ENCODE data around the gene MAN2A2. TPM values are rescaled to one million over a fixed set of nuclear protein-coding genes. Genes with fewer than 3 reads are reported as not detected.

Gene MAN2A2
- total RNA-seq, 4 donors from 2014 or later = 46.6 to 104 (median 48.2) TPM

DNA sequence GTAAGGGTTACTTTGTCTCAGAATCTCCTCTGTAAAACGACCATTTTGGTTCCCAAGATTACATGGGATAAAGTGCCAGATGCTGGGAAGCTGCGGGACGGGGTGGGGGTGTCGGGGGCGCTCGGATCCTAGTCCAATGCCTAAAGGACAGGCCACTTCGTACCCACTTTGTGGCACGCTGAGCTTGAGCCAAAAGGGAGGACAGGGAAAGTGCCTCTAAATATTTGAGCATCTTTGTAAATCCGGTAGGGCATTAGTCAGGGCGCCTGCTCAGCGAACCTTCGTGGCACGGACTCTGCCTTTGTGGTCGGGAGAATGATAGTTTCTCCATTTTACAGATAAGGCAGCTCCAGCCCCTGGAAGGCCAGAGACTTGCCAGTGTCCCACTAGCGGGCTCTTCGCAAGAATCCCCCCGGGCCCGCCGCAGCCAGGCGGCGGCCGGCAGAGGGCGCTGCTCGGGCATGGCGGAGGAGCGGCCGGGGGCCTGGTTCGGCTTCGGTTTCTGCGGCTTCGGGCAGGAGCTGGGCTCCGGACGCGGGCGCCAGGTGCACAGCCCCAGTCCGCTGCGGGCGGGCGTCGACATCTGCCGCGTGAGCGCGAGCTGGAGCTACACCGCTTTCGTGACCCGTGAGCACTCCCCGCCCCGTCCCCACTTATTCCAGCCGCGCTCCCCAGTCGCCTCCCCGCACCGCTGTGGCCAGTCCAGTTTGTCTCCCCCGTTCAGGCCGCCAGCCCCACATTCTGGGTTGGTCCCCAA lies 53.4 kb downstream of the MAN2A2 start:
- TF ChIP-seq, protein P1, sequence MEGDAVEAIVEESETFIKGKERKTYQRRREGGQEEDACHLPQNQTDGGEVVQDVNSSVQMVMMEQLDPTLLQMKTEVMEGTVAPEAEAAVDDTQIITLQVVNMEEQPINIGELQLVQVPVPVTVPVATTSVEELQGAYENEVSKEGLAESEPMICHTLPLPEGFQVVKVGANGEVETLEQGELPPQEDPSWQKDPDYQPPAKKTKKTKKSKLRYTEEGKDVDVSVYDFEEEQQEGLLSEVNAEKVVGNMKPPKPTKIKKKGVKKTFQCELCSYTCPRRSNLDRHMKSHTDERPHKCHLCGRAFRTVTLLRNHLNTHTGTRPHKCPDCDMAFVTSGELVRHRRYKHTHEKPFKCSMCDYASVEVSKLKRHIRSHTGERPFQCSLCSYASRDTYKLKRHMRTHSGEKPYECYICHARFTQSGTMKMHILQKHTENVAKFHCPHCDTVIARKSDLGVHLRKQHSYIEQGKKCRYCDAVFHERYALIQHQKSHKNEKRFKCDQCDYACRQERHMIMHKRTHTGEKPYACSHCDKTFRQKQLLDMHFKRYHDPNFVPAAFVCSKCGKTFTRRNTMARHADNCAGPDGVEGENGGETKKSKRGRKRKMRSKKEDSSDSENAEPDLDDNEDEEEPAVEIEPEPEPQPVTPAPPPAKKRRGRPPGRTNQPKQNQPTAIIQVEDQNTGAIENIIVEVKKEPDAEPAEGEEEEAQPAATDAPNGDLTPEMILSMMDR (IDR thresholded peaks at IDR 0.05; ENCODE audit: low read depth) = no peak

- TF ChIP-seq, protein P1 (IDR thresholded peaks at IDR 0.05; ENCODE audit: low read depth) = no peak
These were observed 54.1 kb downstream of the MAN2A2 start for GRCh38 chr15:90957031-90957790.

GRCh38 chr15:90957791-90958190 lies 54.7 kb downstream of the MAN2A2 start:
- TF ChIP-seq, protein P1 (IDR thresholded peaks at IDR 0.05; ENCODE audit: low read depth) = no peak

- TF ChIP-seq, protein P1 (IDR thresholded peaks at IDR 0.05; ENCODE audit: low read depth) = no peak
These were observed 56.0 kb downstream of the MAN2A2 start for GRCh38 chr15:90959028-90959595.

- TF ChIP-seq, protein P1 (IDR thresholded peaks at IDR 0.05; ENCODE audit: low read depth) = no peak
These were observed 56.8 kb downstream of the MAN2A2 start for GRCh38 chr15:90959894-90960293.

DNA sequence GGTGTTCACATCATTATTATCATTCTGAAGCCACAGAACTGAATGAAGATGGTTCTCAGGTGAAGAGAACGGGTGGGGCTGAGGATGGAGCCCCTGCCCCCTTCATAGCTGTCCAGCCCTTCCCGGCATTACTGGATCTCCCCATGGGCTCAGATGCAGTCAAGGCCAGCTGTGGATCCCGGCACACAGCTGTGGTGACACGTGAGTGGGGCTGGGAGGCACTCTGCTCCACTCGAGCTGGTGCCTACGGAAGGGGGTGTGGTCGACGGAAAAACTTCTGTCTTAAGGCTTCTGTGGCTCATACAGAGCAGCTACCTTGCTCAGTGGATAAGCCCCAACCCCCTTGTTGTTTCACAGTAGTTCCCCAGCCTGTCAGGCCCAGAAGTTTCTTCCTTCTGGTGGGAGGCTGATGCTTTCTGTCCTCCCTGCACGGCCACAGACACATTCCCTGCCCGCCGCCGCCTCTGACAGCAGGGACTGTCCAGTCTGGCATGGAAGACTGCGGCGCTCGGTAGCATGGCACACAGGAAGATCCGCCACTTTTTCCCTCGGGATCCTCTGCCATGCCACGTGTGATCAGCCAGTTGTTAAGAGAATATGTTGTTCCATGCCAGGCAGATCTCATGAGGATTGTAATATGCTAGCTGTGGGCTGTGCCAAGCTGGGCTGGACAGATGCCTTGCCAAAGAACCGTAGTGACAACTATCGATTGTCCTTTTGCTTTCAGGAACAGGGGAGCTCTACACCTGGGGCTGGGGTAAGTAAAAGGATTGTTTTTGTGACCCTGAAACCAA lies 57.4 kb downstream of the MAN2A2 start:
- TF ChIP-seq, protein P1 (IDR thresholded peaks at IDR 0.05; ENCODE audit: low read depth) = no peak
